ENCODE results near the gene ELL. TPM values are rescaled to one million over a fixed set of nuclear protein-coding genes. Genes with fewer than 3 reads are reported as not detected.

Gene ELL
- total RNA-seq, 1 donor from 2014 or later, result 16.0 TPM

DNA sequence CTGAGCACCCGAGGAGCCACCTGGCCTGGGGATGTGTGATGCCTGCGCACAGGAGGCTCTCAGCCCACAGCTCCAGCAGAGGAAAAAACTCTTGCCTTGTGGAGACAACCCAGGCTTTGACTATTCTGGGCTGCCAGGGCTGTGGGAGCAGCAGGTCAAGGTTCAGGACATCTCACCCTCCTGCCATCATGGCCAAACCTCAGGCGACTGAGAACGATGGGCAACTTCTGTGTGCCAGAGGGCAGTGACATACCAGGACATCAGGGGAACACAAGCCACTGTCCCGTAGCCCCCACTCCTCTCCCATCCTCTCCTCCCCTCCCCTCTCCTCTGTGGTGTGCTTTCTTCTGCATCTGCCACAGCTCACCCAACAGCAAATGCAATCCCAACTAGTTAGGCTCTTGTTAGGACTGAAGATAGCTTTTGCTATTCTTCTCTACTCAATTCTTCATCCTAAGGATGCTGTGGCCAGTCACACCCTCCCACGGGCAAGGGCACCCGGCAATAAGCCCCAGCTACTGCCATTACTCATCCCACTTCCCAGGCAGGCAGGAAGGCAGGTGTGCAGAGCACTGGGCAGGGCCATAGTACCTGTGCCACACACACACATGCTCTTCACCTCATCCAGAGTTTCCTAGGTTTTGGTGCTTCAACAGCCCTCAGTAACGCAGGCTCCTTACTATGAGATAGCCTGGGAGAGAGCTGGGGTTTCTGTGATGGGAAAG is 16.8 kb downstream of the ELL start:
- no peak for DNase-seq (ENCODE audit: low read depth)
- H3K4me1 Mint-ChIP-seq (ENCODE audit: low read depth, unreplicated experiment), result peaks cover 28% of the 10 kb centered on the region
- Histone ChIP-seq H3K9me3 (ENCODE audit: insufficient read depth, low read depth, low read length) (no peaks in the 10 kb centered on the region), H3K4me2 (ENCODE audit: low read length) (no peak overlapping the region), H2AFZ (ENCODE audit: low read depth, low read length) (no peak overlapping the region), H3K9ac (ENCODE audit: low read length) (no peak overlapping the region), H3K4me3 (ENCODE audit: insufficient read depth, low read depth, low read length) (no peak overlapping the region), H3K79me2 (ENCODE audit: insufficient read depth, low read length) (peaks cover 100% of the 10 kb centered on the region), H3K36me3 (ENCODE audit: insufficient read depth, low read length) (no peaks in the 10 kb centered on the region), H3K4me1 (ENCODE audit: insufficient read depth, low read length) (peaks cover 16% of the 10 kb centered on the region), H4K20me1 (ENCODE audit: insufficient read depth, low read length) (peaks cover 100% of the 10 kb centered on the region), H3K27ac (ENCODE audit: low read depth, low read length) (no peak overlapping the region), H3K27me3 (ENCODE audit: insufficient read depth, low read length) (no peaks in the 10 kb centered on the region)
- no peak overlapping the region for H3K27ac Mint-ChIP-seq (ENCODE audit: unreplicated experiment)
- no peak for TF ChIP-seq EZH2 (IDR thresholded peaks at IDR 0.05; ENCODE audit: insufficient read depth, low read length)
- peaks cover 7% of the 10 kb centered on the region for H3K36me3 Mint-ChIP-seq (ENCODE audit: low read depth, unreplicated experiment)
- H3K27me3 Mint-ChIP-seq (ENCODE audit: low read depth, unreplicated experiment), result no peaks in the 10 kb centered on the region
- H3K9me3 Mint-ChIP-seq (ENCODE audit: unreplicated experiment), result no peaks in the 10 kb centered on the region
- FAIRE-seq, result no peak
- no peak overlapping the region for H3K4me3 Mint-ChIP-seq (ENCODE audit: unreplicated experiment)

DNA sequence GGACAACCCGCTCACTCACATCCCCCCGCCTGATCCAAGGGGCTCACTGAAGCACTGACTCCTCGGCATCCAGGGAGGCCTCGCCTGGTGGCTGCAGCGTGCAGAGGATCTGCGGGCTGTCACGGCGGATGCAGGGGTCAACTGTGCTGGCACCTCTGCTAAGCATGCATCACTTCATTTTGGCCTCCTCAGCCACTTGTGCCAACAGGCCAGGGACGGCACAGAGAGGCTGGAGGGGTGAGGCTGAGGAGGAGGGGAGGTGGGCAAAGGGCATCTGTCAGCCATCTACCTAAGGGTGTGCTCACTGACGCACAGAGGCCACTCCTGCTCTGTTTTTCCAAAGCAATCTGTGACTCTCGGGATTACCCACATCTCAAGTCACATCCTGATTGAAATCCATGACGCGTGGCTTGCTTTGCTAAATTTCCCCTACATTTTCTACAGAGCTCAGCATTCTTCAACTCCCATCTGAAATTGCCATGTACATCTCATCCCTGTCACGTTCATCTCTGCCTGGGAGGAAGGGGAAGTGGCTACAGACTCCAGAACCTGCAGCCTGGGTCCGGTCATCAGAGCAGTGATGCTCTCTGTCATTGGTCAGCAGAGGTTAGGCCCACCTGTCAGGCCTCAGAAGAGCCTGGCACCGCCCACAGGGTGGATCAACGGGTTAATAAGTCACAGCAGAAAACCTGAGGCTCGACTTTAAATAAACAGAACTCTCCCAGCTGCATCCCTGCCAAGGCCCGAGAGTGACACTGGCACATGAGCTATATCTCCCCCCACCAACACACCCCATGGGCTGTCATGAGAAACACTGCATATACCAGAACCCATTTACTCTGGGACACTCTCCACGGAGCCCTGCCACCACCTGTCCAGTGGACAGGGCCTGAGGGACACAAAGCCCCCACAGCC is 17.6 kb downstream of the ELL start:
- H3K4me3 ChIP-seq (ENCODE audit: insufficient read depth, low read depth, low read length), result no peak overlapping the region
- no peak overlapping the region for H3K27ac Mint-ChIP-seq (ENCODE audit: unreplicated experiment)
- FAIRE-seq, result no peak
- H3K4me1 ChIP-seq (ENCODE audit: insufficient read depth, low read length), result peaks cover 16% of the 10 kb centered on the region
- H3K27me3 Mint-ChIP-seq (ENCODE audit: low read depth, unreplicated experiment), result no peaks in the 10 kb centered on the region
- H3K27me3 ChIP-seq (ENCODE audit: insufficient read depth, low read length), result no peaks in the 10 kb centered on the region
- TF ChIP-seq EZH2 (IDR thresholded peaks at IDR 0.05; ENCODE audit: insufficient read depth, low read length), result no peak
- TF ChIP-seq, protein P1, sequence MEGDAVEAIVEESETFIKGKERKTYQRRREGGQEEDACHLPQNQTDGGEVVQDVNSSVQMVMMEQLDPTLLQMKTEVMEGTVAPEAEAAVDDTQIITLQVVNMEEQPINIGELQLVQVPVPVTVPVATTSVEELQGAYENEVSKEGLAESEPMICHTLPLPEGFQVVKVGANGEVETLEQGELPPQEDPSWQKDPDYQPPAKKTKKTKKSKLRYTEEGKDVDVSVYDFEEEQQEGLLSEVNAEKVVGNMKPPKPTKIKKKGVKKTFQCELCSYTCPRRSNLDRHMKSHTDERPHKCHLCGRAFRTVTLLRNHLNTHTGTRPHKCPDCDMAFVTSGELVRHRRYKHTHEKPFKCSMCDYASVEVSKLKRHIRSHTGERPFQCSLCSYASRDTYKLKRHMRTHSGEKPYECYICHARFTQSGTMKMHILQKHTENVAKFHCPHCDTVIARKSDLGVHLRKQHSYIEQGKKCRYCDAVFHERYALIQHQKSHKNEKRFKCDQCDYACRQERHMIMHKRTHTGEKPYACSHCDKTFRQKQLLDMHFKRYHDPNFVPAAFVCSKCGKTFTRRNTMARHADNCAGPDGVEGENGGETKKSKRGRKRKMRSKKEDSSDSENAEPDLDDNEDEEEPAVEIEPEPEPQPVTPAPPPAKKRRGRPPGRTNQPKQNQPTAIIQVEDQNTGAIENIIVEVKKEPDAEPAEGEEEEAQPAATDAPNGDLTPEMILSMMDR (IDR thresholded peaks at IDR 0.05; ENCODE audit: insufficient read depth, low read depth, low read length), result no peak
- no peak overlapping the region for H3K9ac ChIP-seq (ENCODE audit: low read length)
- H3K36me3 ChIP-seq (ENCODE audit: insufficient read depth, low read length), result no peaks in the 10 kb centered on the region
- no peak overlapping the region for H3K4me2 ChIP-seq (ENCODE audit: low read length)
- H2AFZ ChIP-seq (ENCODE audit: low read depth, low read length), result no peak overlapping the region
- H3K27ac ChIP-seq (ENCODE audit: low read depth, low read length), result no peak overlapping the region
- peaks cover 7% of the 10 kb centered on the region for H3K36me3 Mint-ChIP-seq (ENCODE audit: low read depth, unreplicated experiment)
- H3K4me1 Mint-ChIP-seq (ENCODE audit: low read depth, unreplicated experiment), result peaks cover 28% of the 10 kb centered on the region
- H3K79me2 ChIP-seq (ENCODE audit: insufficient read depth, low read length), result peaks cover 100% of the 10 kb centered on the region
- no peaks in the 10 kb centered on the region for H3K9me3 Mint-ChIP-seq (ENCODE audit: unreplicated experiment)
- H3K9me3 ChIP-seq (ENCODE audit: insufficient read depth, low read depth, low read length), result no peaks in the 10 kb centered on the region
- peaks cover 100% of the 10 kb centered on the region for H4K20me1 ChIP-seq (ENCODE audit: insufficient read depth, low read length)
- DNase-seq (ENCODE audit: low read depth), result no peak
- H3K4me3 Mint-ChIP-seq (ENCODE audit: unreplicated experiment), result no peak overlapping the region

DNA sequence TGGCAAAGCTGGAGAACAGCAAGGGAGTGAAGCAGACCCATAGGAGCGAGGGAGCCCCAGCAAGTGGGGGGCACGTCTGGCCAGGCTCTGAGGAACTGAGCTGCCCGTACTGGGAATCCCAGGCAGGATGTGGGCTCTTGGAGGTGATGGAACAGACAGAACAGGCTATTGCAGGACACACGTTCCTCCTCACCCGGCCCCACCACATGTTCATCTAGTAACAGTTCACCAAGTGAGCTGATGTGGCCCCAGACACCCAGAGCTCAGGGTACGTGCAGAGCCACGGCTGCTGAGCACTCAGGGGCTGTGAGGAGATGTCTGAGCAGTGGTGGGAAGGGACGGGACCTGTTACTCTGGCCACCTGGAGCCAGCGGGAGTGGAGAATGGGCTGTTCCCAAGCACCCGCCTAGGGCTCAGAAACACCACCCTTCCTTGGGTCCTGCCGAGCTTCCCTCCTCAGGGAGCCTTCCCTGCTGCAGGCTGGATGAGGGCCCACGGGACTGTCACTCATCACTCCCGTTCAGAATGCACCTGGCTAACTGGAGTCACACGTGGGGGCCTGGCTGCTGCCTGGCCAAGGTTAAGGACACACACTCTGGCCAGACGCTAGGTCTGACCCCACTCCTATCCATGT is 18.4 kb downstream of the ELL start:
- Histone ChIP-seq H3K4me1 (ENCODE audit: insufficient read depth, low read length) (peaks cover 16% of the 10 kb centered on the region), H3K4me2 (ENCODE audit: low read length) (no peak overlapping the region), H3K9me3 (ENCODE audit: insufficient read depth, low read depth, low read length) (no peaks in the 10 kb centered on the region), H3K4me3 (ENCODE audit: insufficient read depth, low read depth, low read length) (no peak overlapping the region), H3K79me2 (ENCODE audit: insufficient read depth, low read length) (peaks cover 100% of the 10 kb centered on the region), H3K27ac (ENCODE audit: low read depth, low read length) (no peak overlapping the region), H3K27me3 (ENCODE audit: insufficient read depth, low read length) (no peaks in the 10 kb centered on the region), H4K20me1 (ENCODE audit: insufficient read depth, low read length) (peaks cover 100% of the 10 kb centered on the region), H2AFZ (ENCODE audit: low read depth, low read length) (no peak overlapping the region), H3K36me3 (ENCODE audit: insufficient read depth, low read length) (no peaks in the 10 kb centered on the region), H3K9ac (ENCODE audit: low read length) (no peak overlapping the region)
- Mint-ChIP-seq H3K36me3 (ENCODE audit: low read depth, unreplicated experiment) (peaks cover 7% of the 10 kb centered on the region), H3K27ac (ENCODE audit: unreplicated experiment) (no peak overlapping the region), H3K4me3 (ENCODE audit: unreplicated experiment) (no peak overlapping the region), H3K27me3 (ENCODE audit: low read depth, unreplicated experiment) (no peaks in the 10 kb centered on the region), H3K9me3 (ENCODE audit: unreplicated experiment) (no peaks in the 10 kb centered on the region), H3K4me1 (ENCODE audit: low read depth, unreplicated experiment) (peaks cover 28% of the 10 kb centered on the region)
- FAIRE-seq, result no peak
- TF ChIP-seq, protein P1 (IDR thresholded peaks at IDR 0.05; ENCODE audit: insufficient read depth, low read depth, low read length), result no peak
- no peak for TF ChIP-seq EZH2 (IDR thresholded peaks at IDR 0.05; ENCODE audit: insufficient read depth, low read length)
- no peak for DNase-seq (ENCODE audit: low read depth)
